Measurements from ENCODE around the gene TAAR1. TPM values are rescaled to one million over a fixed set of nuclear protein-coding genes. Genes with fewer than 3 reads are reported as not detected.
"Not testable (repeated sequence)": the region's sequence is repeated elsewhere in the genome, so short reads cannot be mapped to it uniquely, and the experiment has no call there.

The TAAR1 gene
- total RNA-seq, 2 experiments from 2014 or later: not detected

DNA sequence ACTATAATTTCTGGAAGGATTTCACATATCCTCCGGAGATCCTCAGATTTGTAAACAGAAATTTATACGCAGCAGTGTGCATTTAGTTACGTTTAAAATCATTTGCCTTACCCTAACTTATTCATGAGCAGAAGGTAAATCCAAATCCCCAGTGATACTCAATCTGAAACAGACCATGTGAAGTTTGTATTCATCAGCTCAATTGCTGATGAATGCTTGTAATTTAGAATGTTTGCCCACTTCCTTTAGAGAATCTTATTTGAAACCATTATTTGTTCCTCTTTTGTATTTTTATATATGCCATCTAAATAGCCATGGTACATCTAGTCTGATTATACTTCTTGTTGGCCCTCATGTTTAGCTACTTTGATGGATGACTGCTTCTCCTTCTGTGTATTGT, 15.4 kb downstream of the TAAR1 start:
- Mint-ChIP-seq H3K27me3 (peaks cover 33% of the 10 kb centered on the region), H3K9me3 (peaks cover 2% of the 10 kb centered on the region), H3K4me3 (no peak overlapping the region), H3K36me3 (ENCODE audit: low read depth) (no peaks in the 10 kb centered on the region), H3K27ac (no peak overlapping the region), H3K4me1 (peaks cover 5% of the 10 kb centered on the region)
- no peak for DNase-seq
- ChIA-PET POLR2A (no interaction called here), CTCF (no interaction called here)

DNA sequence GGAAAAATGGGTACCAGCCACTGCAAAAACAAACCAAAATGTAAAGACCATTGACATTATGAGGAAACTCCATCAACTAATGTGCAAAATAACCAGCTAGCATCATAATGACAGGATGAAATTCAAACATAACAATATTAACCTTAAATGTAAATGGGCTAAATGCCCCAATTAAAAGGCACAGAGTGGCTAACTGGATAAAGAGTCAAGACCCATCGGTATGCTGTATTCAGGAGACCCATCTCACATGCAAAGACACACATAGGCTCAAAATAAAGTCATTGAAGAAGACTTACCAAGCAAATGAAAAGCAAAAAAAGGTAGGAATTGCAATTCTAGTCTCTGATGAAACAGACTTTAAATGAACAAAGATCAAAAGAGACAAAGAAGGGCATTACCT, 21.8 kb downstream of the TAAR1 start:
- H3K27me3 Mint-ChIP-seq: peaks cover 46% of the 10 kb centered on the region
- DNase-seq; H3K27ac Mint-ChIP-seq; CTCF ChIA-PET; H3K4me3 Mint-ChIP-seq; POLR2A ChIA-PET; H3K9me3 Mint-ChIP-seq; H3K4me1 Mint-ChIP-seq; H3K36me3 Mint-ChIP-seq (ENCODE audit: low read depth): not testable (repeated sequence)

GRCh38 chr6:132635906-132636305, 23.1 kb downstream of the TAAR1 start:
- POLR2A ChIA-PET; H3K27ac Mint-ChIP-seq; H3K36me3 Mint-ChIP-seq (ENCODE audit: low read depth); H3K4me1 Mint-ChIP-seq; DNase-seq; H3K9me3 Mint-ChIP-seq; H3K4me3 Mint-ChIP-seq: not testable (repeated sequence)
- peaks cover 45% of the 10 kb centered on the region for H3K27me3 Mint-ChIP-seq
- CTCF ChIA-PET: interaction anchor here (1.5 kb wide), 1 partner anchor 76 kb away, joined by 3 read pairs; no protein-coding TSS in a partner anchor

DNA sequence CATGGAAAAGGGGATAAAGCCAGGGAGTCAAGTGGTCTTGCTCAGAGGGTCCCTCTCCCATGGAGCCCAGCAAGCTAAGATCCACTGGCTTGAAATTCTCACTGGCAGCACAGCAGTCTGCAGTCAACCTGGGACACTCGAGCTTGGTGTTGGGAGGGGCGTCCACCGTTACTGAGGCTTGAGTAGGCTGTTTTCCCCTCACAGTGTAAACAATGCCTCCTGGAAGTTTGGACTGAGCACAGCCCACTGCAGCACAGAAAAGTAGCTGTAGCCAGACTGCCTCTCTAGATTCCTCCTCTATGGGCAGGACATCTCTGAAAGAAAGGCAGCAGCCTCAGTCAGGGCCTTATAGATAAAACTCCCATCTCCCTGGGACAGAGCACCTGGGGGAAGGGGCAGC, 23.7 kb downstream of the TAAR1 start:
- H3K4me3 Mint-ChIP-seq; H3K27ac Mint-ChIP-seq; H3K36me3 Mint-ChIP-seq (ENCODE audit: low read depth); DNase-seq; POLR2A ChIA-PET; H3K4me1 Mint-ChIP-seq; H3K9me3 Mint-ChIP-seq: not testable (repeated sequence)
- CTCF ChIA-PET: interaction anchor here (1.5 kb wide), 1 partner anchor 76 kb away, joined by 3 read pairs; no protein-coding TSS in a partner anchor
- peaks cover 42% of the 10 kb centered on the region for H3K27me3 Mint-ChIP-seq

- Mint-ChIP-seq H3K27ac (no peak overlapping the region), H3K4me1 (no peaks in the 10 kb centered on the region), H3K4me3 (no peak overlapping the region), H3K9me3 (peaks cover 7% of the 10 kb centered on the region), H3K36me3 (ENCODE audit: low read depth) (no peaks in the 10 kb centered on the region), H3K27me3 (peaks cover 42% of the 10 kb centered on the region)
- DNase-seq: no peak
- ChIA-PET CTCF (interaction anchor here (1.5 kb wide), 1 partner anchor 77 kb away, joined by 3 read pairs; no protein-coding TSS in a partner anchor), POLR2A (no interaction called here)
These were observed 24.2 kb downstream of the TAAR1 start for GRCh38 chr6:132634796-132635195.

GRCh38 chr6:132633362-132633761, 25.6 kb downstream of the TAAR1 start:
- peaks cover 2% of the 10 kb centered on the region for H3K9me3 Mint-ChIP-seq
- H3K27ac Mint-ChIP-seq: no peak overlapping the region
- no peaks in the 10 kb centered on the region for H3K36me3 Mint-ChIP-seq (ENCODE audit: low read depth)
- no peak for DNase-seq
- no peak overlapping the region for H3K4me3 Mint-ChIP-seq
- ChIA-PET CTCF (no interaction called here), POLR2A (no interaction called here)
- H3K27me3 Mint-ChIP-seq: peaks cover 38% of the 10 kb centered on the region
- H3K4me1 Mint-ChIP-seq: no peaks in the 10 kb centered on the region

- Mint-ChIP-seq H3K4me1 (no peaks in the 10 kb centered on the region), H3K27ac (no peak within 1 kb of the TSS), H3K4me3 (no peak within 1 kb of the TSS), H3K9me3 (no peaks in the 10 kb centered on the region), H3K27me3 (peaks cover 37% of the 10 kb centered on the region), H3K36me3 (ENCODE audit: low read depth) (no peaks in the 10 kb centered on the region)
- ChIA-PET CTCF (no interaction called here), POLR2A (no interaction called here)
- DNase-seq: no peak
These were observed 34.8 kb downstream of the TAAR1 start, which contains the start of gene TAAR2 for GRCh38 chr6:132624175-132624574. Gene TAAR2, minus strand, starts transcription at chr6:132624275. Its CDS starts 0 bp downstream, at chr6:132624275.

DNA sequence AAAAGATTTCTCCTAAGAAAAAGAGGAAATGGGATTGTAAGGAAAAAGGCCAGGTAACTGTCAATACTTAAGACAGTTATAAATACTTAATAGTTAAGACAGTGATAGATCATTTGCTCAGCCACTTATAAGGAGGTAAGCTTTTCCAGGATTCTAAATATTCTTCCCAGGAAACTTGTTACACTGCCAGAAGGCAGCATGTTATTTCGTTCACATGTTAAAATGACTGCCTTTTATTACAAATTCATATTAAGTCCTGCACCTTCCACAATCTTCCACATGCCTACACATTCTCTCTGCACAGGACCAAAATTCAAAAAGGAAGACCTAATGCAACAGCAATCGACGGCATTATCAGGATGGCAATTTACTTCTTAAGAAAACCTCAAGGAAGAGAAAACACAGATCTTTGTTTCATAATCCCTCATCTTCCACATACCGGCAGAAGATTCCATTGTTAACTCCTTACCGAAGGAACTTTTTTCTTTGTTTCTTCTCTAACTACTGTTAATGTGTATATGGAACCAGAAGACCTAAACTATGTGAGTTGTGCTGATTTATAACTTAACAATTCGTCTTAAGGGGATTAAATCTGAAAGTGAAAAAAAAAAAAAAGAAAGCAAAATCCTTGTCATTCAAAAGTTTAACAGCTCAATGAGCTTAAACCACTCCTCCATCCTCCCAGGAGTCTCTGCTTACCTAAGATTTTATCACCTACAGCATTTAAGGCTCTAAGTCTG, 35.7 kb downstream of the TAAR1 start:
- H3K27ac Mint-ChIP-seq: no peak overlapping the region
- POLR2A ChIA-PET: no interaction called here
- no peaks in the 10 kb centered on the region for H3K4me1 Mint-ChIP-seq
- H3K36me3 Mint-ChIP-seq (ENCODE audit: low read depth): no peaks in the 10 kb centered on the region
- no peaks in the 10 kb centered on the region for H3K9me3 Mint-ChIP-seq
- no peak overlapping the region for H3K4me3 Mint-ChIP-seq
- no peak for DNase-seq
- H3K27me3 Mint-ChIP-seq: peaks cover 38% of the 10 kb centered on the region
- CTCF ChIA-PET: no interaction called here

DNA sequence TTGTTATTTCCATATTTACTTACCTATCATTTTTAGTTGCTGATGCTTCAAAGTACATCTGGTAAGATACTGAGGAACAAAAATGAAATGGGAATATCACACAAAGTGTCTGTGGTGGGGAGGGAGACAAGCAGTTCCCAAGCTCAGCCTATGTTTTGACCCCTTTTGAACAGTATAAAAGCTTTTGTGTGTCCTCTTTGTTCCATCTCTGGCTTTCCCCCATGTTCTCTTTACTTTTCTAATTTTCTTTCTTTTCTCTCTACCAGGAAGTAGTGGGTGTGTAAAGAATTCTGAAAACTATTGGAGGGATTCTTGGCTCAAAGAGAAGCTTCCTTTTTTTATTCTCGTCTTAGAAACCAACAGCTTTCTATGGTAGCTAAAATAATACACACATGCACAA, 42.3 kb downstream of the TAAR1 start:
- Mint-ChIP-seq H3K36me3 (ENCODE audit: low read depth) (no peaks in the 10 kb centered on the region), H3K27me3 (peaks cover 38% of the 10 kb centered on the region), H3K9me3 (no peaks in the 10 kb centered on the region), H3K4me3 (no peak overlapping the region), H3K27ac (no peak overlapping the region), H3K4me1 (peaks cover 4% of the 10 kb centered on the region)
- ChIA-PET CTCF (no interaction called here), POLR2A (no interaction called here)
- no peak for DNase-seq

DNA sequence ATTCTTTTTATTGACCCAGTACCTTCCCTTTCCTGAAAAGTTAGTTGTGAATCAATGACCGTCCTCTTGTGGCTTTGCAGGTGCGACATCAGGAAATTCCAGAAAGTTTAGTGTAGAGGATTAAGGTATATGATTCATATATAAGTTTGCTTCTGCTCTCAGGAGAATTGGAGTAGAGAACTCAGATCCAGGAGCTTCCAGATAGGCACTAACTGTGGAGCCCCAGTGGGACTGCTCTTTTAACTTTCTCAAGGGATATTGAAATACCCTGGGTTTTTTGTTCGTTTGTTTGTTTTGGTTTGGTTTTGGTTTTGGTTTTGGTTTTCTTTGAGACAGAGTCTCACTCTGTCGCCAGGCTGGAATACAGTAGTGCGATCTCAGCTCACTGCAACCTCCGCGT, 44.4 kb downstream of the TAAR1 start:
- Mint-ChIP-seq H3K4me3 (peak overlapping the region; percentile 30), H3K36me3 (ENCODE audit: low read depth) (no peaks in the 10 kb centered on the region), H3K4me1 (peaks cover 4% of the 10 kb centered on the region), H3K27ac (no peak overlapping the region), H3K9me3 (no peaks in the 10 kb centered on the region), H3K27me3 (peaks cover 32% of the 10 kb centered on the region)
- CTCF ChIA-PET: no interaction called here
- POLR2A ChIA-PET: no interaction called here
- no peak for DNase-seq

DNA sequence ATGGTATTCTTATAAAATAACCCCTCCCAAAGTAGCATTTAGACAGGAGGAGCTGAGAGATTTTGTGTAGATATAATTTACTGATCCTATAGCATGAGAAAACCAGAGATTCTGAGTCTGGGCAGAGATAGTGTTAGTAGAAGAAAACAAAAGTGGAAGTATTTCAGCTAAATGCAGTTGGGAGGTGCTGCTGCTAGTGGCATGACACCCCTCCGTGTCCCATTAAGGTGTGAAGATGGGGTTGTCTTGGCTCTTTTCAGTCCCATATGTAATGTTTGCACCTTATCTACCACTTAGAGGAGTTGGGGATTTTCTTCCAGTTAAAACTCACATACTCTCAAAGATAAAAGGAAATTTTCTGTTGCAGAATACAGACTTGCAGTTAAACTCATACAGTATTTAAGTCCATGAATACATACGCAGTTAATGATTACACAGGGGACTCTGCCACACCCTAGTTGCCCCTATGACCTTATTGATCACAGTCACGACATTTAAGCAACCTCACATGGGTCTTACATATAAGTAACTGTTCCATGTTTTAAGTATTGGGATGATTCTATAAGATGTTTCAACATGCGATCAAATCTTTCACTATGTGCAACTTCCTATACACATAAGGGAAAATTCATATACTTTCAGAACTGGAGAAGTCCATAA, 46.4 kb downstream of the TAAR1 start:
- DNase-seq: no peak
- no peak overlapping the region for H3K4me3 Mint-ChIP-seq
- no peaks in the 10 kb centered on the region for H3K9me3 Mint-ChIP-seq
- H3K36me3 Mint-ChIP-seq (ENCODE audit: low read depth): no peaks in the 10 kb centered on the region
- peaks cover 4% of the 10 kb centered on the region for H3K4me1 Mint-ChIP-seq
- ChIA-PET CTCF (no interaction called here), POLR2A (no interaction called here)
- peaks cover 25% of the 10 kb centered on the region for H3K27me3 Mint-ChIP-seq
- H3K27ac Mint-ChIP-seq: no peak overlapping the region

GRCh38 chr6:132611616-132612015, 47.4 kb downstream of the TAAR1 start:
- Mint-ChIP-seq H3K4me3 (no peak overlapping the region), H3K27ac (no peak overlapping the region), H3K9me3 (no peaks in the 10 kb centered on the region), H3K27me3 (peaks cover 19% of the 10 kb centered on the region), H3K4me1 (peaks cover 4% of the 10 kb centered on the region), H3K36me3 (ENCODE audit: low read depth) (no peaks in the 10 kb centered on the region)
- ChIA-PET CTCF (no interaction called here), POLR2A (no interaction called here)
- DNase-seq: no peak

DNA sequence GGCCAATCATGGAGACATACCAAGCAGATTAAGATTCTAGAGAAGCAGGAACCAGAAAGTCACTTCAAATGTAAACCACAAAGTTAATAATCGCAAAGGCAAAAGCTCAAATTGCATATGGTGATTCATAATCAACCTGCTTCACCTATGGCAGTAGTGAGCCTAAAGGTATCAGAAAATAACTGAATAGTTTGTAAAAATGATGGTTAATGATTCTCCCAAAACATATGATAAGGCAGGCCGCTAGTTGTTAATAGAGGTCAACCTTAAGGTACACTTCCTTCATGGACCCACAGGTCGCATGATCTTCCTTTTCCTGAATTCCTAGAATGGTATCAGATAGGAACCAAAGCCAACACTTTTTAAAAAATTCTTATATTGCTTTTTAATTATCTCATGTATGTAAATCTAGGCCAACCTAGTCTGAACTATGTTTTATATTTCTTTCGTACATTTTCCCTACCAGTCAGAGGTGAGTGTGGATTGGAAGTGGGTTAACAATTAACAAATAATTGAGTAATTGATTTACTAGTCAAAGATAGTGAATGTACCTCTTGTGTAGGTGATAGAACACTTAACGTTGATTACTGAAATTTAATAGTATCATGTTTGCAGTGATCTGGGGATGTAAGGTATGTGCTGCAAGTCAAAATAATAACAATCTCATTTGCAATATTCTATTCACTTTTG, 51.3 kb downstream of the TAAR1 start:
- Mint-ChIP-seq H3K27ac (no peak overlapping the region), H3K4me1 (no peaks in the 10 kb centered on the region), H3K9me3 (no peaks in the 10 kb centered on the region), H3K27me3 (peaks cover 7% of the 10 kb centered on the region), H3K4me3 (no peak overlapping the region), H3K36me3 (ENCODE audit: low read depth) (no peaks in the 10 kb centered on the region)
- DNase-seq: no peak
- ChIA-PET CTCF (no interaction called here), POLR2A (no interaction called here)

All from activated CD4-positive, alpha-beta T cell treated with anti-CD3 and anti-CD28 coated beads, Interleukin-2, amount 10 ng/mL, durations not matched to agents 7 days and 5 days (primary cell).